GM23338 (cell line): ENCODE measurements around the gene SLC15A5. TPM values are rescaled to one million over a fixed set of nuclear protein-coding genes. Genes with fewer than 3 reads are reported as not detected.

Experiments
- ATAC-seq: fragments of 200-7000 bp; cut with Tn5 transposase; 3 replicates; pipeline ENCODE4 v1.9.1; 2020
- DNase-seq: peaks from one replicate; pipeline ENCODE4 v3.0.0-alpha.2; 2015; ENCODE audit warnings: low spot score
- H2AFZ ChIP-seq: fragments of 200-600 bp; sonication (generic); 2 replicates; pipeline ENCODE4 v1.8.0; 2016; ENCODE audit warnings: antibody characterized with exemption, mild to moderate bottlenecking, moderate library complexity
- H3F3A ChIP-seq: fragments of 200-600 bp; sonication (generic); replicated peaks from 2 replicates; pipeline ENCODE4 v1.8.0; 2017; ENCODE audit warnings: antibody characterized with exemption, mixed run types, low read depth
- H3K27ac ChIP-seq: fragments of 200-600 bp; sonication (generic); 2 replicates; pipeline ENCODE4 v1.6.1; 2016; ENCODE audit warnings: low read depth
- H3K27me3 ChIP-seq: fragments of 200-600 bp; sonication (generic); 2 replicates; pipeline ENCODE4 v1.8.0; 2016; ENCODE audit warnings: mild to moderate bottlenecking, mixed run types, moderate library complexity; ENCODE audit not compliant: insufficient read depth
- H3K36me3 ChIP-seq: fragments of 200-600 bp; sonication (generic); 2 replicates; pipeline ENCODE4 v1.8.0; 2016; ENCODE audit warnings: mild to moderate bottlenecking; ENCODE audit not compliant: insufficient read depth
- H3K4me1 ChIP-seq: fragments of 200-600 bp; sonication (generic); 2 replicates; pipeline ENCODE4 v1.8.0; 2016; ENCODE audit warnings: mild to moderate bottlenecking, moderate library complexity; ENCODE audit not compliant: insufficient read depth
- H3K4me2 ChIP-seq: fragments of 200-600 bp; sonication (generic); 2 replicates; pipeline ENCODE4 v1.7.1; 2017; ENCODE audit warnings: mixed run types
- H3K4me3 ChIP-seq: fragments of 200-600 bp; sonication (generic); 2 replicates; pipeline ENCODE4 v1.6.1; 2016; ENCODE audit warnings: mixed run types
- H3K79me2 ChIP-seq: fragments of 200-600 bp; sonication (generic); replicated peaks from 2 replicates; pipeline ENCODE4 v1.8.0; 2017; ENCODE audit warnings: mild to moderate bottlenecking; ENCODE audit not compliant: insufficient read depth
- H3K9me2 ChIP-seq: fragments of 200-600 bp; sonication (generic); 2 replicates; pipeline ENCODE4 v1.8.0; 2017; ENCODE audit not compliant: insufficient read depth
- H4K20me1 ChIP-seq: fragments of 200-600 bp; sonication (generic); replicated peaks from 2 replicates; pipeline ENCODE4 v1.8.0; 2017; ENCODE audit warnings: mild to moderate bottlenecking; ENCODE audit not compliant: insufficient read depth
- H3K27ac Mint-ChIP-seq: 2 replicates; pipeline ENCODE4 v1.8.0; 2020; ENCODE audit warnings: inconsistent platforms, mild to moderate bottlenecking, moderate library complexity, mixed read lengths
- H3K27me3 Mint-ChIP-seq: 3 replicates; pipeline ENCODE4 v1.8.0; 2022; ENCODE audit warnings: low read depth, mild to moderate bottlenecking, moderate library complexity, mixed read lengths, inconsistent platforms; ENCODE audit not compliant: insufficient read depth, poor library complexity
- H3K36me3 Mint-ChIP-seq: 3 replicates; pipeline ENCODE4 v1.8.0; 2021; ENCODE audit warnings: low read depth, mild to moderate bottlenecking, inconsistent platforms, moderate library complexity, mixed read lengths
- H3K4me1 Mint-ChIP-seq: 3 replicates; pipeline ENCODE4 v1.8.0; 2020; ENCODE audit warnings: mild to moderate bottlenecking, inconsistent platforms, mixed read lengths
- H3K4me3 Mint-ChIP-seq: 3 replicates; pipeline ENCODE4 v1.8.0; 2021; ENCODE audit warnings: moderate library complexity, mild to moderate bottlenecking, inconsistent platforms, mixed read lengths
- H3K9me3 Mint-ChIP-seq: 3 replicates; pipeline ENCODE4 v1.8.0; 2020; ENCODE audit warnings: moderate library complexity, mild to moderate bottlenecking, inconsistent platforms, mixed read lengths
- CREB1 ChIP-seq: fragments of 250-450 bp; sonication (Bioruptor Pico); IDR thresholded peaks from 2 replicates; pipeline ENCODE4 v1.5.0; 2020; ENCODE audit warnings: low read depth, mild to moderate bottlenecking, moderate library complexity
- CTCF ChIP-seq, 2 experiments: fragments of 200-600 bp in 1 of 2; sonication (generic) in 1 of 2; conservative IDR thresholded peaks; 2 replicates each; pipeline versions ENCODE4 v1.5.1 to v1.6.1; 2016 to 2017; ENCODE audit warnings: antibody characterized with exemption in 2 of 2, low read depth in 2 of 2, mild to moderate bottlenecking in 2 of 2, moderate library complexity in 1 of 2
- EZH2 ChIP-seq: fragments of 200-600 bp; sonication (generic); IDR thresholded peaks from one replicate; pipeline ENCODE4 v1.8.0; 2017; ENCODE audit warnings: antibody characterized with exemption, mild to moderate bottlenecking, low read depth; ENCODE audit not compliant: unreplicated experiment
- EZH2phosphoT487 ChIP-seq: fragments of 200-600 bp; sonication (generic); IDR thresholded peaks from one replicate; pipeline ENCODE4 v1.8.1; 2018; ENCODE audit warnings: antibody characterized with exemption; ENCODE audit not compliant: unreplicated experiment
- JUNB ChIP-seq: IDR thresholded peaks from one replicate; pipeline ENCODE4 v1.6.1; 2016; ENCODE audit warnings: antibody characterized with exemption; ENCODE audit not compliant: unreplicated experiment
- NANOG ChIP-seq: IDR thresholded peaks from 2 replicates; pipeline ENCODE4 v1.6.1; 2016; ENCODE audit warnings: antibody characterized with exemption, borderline replicate concordance
- ZNF114 ChIP-seq: fragments of 250-450 bp; sonication (Bioruptor Pico); IDR thresholded peaks from 2 replicates; pipeline ENCODE4 v1.5.0; 2020; ENCODE audit warnings: mild to moderate bottlenecking, moderate library complexity
- ZNF331 ChIP-seq: fragments of 250-450 bp; sonication (Bioruptor Pico); IDR thresholded peaks from 2 replicates; pipeline ENCODE4 v1.5.0; 2020; ENCODE audit warnings: low read depth, mild to moderate bottlenecking, moderate library complexity
- ZNF462 ChIP-seq: fragments of 250-450 bp; sonication (Bioruptor Pico); IDR thresholded peaks from 2 replicates; pipeline ENCODE4 v1.5.0; 2020; ENCODE audit warnings: mild to moderate bottlenecking, moderate library complexity
- polyA plus RNA-seq: library from polyadenylated mRNA; unstranded; fragments of >200 nt; fragmentation: Nextera tagmentation; extraction: Ambion mirVana; gene quantifications from 2 replicates; pipeline ENCODE4 v1.2.1, GENCODE V29; 2016
- total RNA-seq: library from RNA; depleted of rRNA; stranded (reverse); fragments of >200 nt; shearing (Covaris generic); gene quantifications from 2 replicates; pipeline ENCODE4 v1.2.3, GENCODE V29; 2014
- TF ChIP-seq, protein P1 (sequence below): IDR thresholded peaks from one replicate; pipeline ENCODE4 v1.6.1; 2018; ENCODE audit warnings: antibody characterized with exemption; ENCODE audit not compliant: unreplicated experiment

SLC15A5 gene
- total and polyA plus RNA-seq, 2 experiments from 2014 or later: not detected

- no peaks in the 10 kb centered on the region for H3K9me2 ChIP-seq
- no peak for ATAC-seq
Measured at GRCh38 chr12:16285586-16285985, 8.1 kb upstream of the SLC15A5 start.

More at GRCh38 chr12:16285586-16285985, 8.1 kb upstream of the SLC15A5 start:
- Mint-ChIP-seq H3K4me3 (no peak overlapping the region), H3K27ac (no peak overlapping the region), H3K36me3 (no peaks in the 10 kb centered on the region), H3K4me1 (peaks cover 4% of the 10 kb centered on the region; the same call in 2 of the 3 replicates), H3K9me3 (no peaks in the 10 kb centered on the region), H3K27me3 (no peaks in the 10 kb centered on the region)
- no peaks in the 10 kb centered on the region for H3K4me1 ChIP-seq
- no peak overlapping the region for H2AFZ ChIP-seq
- H4K20me1 ChIP-seq: no peaks in the 10 kb centered on the region
- H3F3A ChIP-seq: no peaks in the 10 kb centered on the region
- no peak overlapping the region for H3K4me2 ChIP-seq
- no peak overlapping the region for H3K4me3 ChIP-seq
- no peaks in the 10 kb centered on the region for H3K79me2 ChIP-seq
- no peak for DNase-seq
- TF ChIP-seq EZH2phosphoT487 (no peak), ZNF331 (CRISPR knock-in tag) (no peak), ZNF462 (no peak), JUNB (no peak), CTCF (conservative IDR thresholded peaks at IDR 0.05; ENCODE audit: low read depth in 2 of 2) (no peak), NANOG (no peak), EZH2 (no peak), CREB1 (CRISPR knock-in tag) (no peak), ZNF114 (CRISPR knock-in tag) (no peak)
- TF ChIP-seq, protein P1, sequence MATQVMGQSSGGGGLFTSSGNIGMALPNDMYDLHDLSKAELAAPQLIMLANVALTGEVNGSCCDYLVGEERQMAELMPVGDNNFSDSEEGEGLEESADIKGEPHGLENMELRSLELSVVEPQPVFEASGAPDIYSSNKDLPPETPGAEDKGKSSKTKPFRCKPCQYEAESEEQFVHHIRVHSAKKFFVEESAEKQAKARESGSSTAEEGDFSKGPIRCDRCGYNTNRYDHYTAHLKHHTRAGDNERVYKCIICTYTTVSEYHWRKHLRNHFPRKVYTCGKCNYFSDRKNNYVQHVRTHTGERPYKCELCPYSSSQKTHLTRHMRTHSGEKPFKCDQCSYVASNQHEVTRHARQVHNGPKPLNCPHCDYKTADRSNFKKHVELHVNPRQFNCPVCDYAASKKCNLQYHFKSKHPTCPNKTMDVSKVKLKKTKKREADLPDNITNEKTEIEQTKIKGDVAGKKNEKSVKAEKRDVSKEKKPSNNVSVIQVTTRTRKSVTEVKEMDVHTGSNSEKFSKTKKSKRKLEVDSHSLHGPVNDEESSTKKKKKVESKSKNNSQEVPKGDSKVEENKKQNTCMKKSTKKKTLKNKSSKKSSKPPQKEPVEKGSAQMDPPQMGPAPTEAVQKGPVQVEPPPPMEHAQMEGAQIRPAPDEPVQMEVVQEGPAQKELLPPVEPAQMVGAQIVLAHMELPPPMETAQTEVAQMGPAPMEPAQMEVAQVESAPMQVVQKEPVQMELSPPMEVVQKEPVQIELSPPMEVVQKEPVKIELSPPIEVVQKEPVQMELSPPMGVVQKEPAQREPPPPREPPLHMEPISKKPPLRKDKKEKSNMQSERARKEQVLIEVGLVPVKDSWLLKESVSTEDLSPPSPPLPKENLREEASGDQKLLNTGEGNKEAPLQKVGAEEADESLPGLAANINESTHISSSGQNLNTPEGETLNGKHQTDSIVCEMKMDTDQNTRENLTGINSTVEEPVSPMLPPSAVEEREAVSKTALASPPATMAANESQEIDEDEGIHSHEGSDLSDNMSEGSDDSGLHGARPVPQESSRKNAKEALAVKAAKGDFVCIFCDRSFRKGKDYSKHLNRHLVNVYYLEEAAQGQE: no peak
- no peaks in the 10 kb centered on the region for H3K36me3 ChIP-seq
- H3K27ac ChIP-seq: no peak overlapping the region
- no peaks in the 10 kb centered on the region for H3K27me3 ChIP-seq
